CD8-positive, alpha-beta memory T cell (primary cell): ENCODE data around the gene NRN1L. TPM values are rescaled to one million over a fixed set of nuclear protein-coding genes. Genes with fewer than 3 reads are reported as not detected.

Experiments used
- CTCF ChIA-PET: fragments of 350-600 bp; sonication (Branson Sonifier 250); formaldehyde crosslinking; loops from one replicate; lab custom pipeline; 2021; ENCODE audit warnings: antibody characterized with exemption; lab: Charles Lee
- POLR2A ChIA-PET: fragments of 350-600 bp; sonication (Branson Sonifier 250); formaldehyde crosslinking; loops from one replicate; lab custom pipeline; 2021; ENCODE audit warnings: antibody characterized with exemption; lab: Charles Lee
- DNase-seq, 5 donors: peaks; one replicate each; pipeline versions ENCODE4 v3.0.0 to v3.0.0-alpha.2; 2020 to 2022; ENCODE audit warnings: mixed read lengths in 1 of 5
- H3K27ac ChIP-seq: one replicate; pipeline ENCODE4 v1.7.0; 2013; ENCODE audit warnings: low read depth, mild to moderate bottlenecking, low read length, moderate library complexity
- H3K27me3 ChIP-seq: 2 replicates; pipeline ENCODE4 v1.7.0; 2013; ENCODE audit warnings: low read length, mild to moderate bottlenecking; ENCODE audit not compliant: insufficient read depth, poor library complexity, severe bottlenecking
- H3K36me3 ChIP-seq: 2 replicates; pipeline ENCODE4 v1.7.0; 2013; ENCODE audit warnings: mild to moderate bottlenecking, low read length, moderate library complexity; ENCODE audit not compliant: insufficient read depth
- H3K4me1 ChIP-seq: 2 replicates; pipeline ENCODE4 v1.7.0; 2013; ENCODE audit warnings: mild to moderate bottlenecking, low read length, moderate library complexity; ENCODE audit not compliant: insufficient read depth
- H3K4me3 ChIP-seq: 2 replicates; pipeline ENCODE4 v1.7.0; 2013; ENCODE audit warnings: mild to moderate bottlenecking, low read length
- H3K9me3 ChIP-seq: 2 replicates; pipeline ENCODE4 v1.7.0; 2013; ENCODE audit warnings: mild to moderate bottlenecking, low read length
- H3K27ac Mint-ChIP-seq, 8 donors: one replicate each; pipeline ENCODE4 v1.8.0; 2020 to 2021; ENCODE audit warnings: mixed read lengths in 8 of 8, mild to moderate bottlenecking in 6 of 8, inconsistent platforms in 3 of 8, moderate library complexity in 3 of 8
- H3K27me3 Mint-ChIP-seq, 2 donors: one replicate each; pipeline ENCODE4 v1.8.0; 2020 to 2021; ENCODE audit warnings: mixed read lengths in 2 of 2, mild to moderate bottlenecking in 1 of 2, moderate library complexity in 1 of 2
- H3K36me3 Mint-ChIP-seq, 3 donors: one replicate each; pipeline ENCODE4 v1.8.0; 2020 to 2021; ENCODE audit warnings: mixed read lengths in 3 of 3, inconsistent platforms in 1 of 3, mild to moderate bottlenecking in 1 of 3
- H3K4me1 Mint-ChIP-seq, 3 donors: one replicate each; pipeline ENCODE4 v1.8.0; 2020 to 2021; ENCODE audit warnings: mixed read lengths in 3 of 3, inconsistent platforms in 1 of 3, mild to moderate bottlenecking in 1 of 3
- H3K4me3 Mint-ChIP-seq, 7 donors: one replicate each; pipeline ENCODE4 v1.8.0; 2020 to 2021; ENCODE audit warnings: mixed read lengths in 7 of 7, mild to moderate bottlenecking in 6 of 7, moderate library complexity in 4 of 7, inconsistent platforms in 2 of 7
- H3K9me3 Mint-ChIP-seq, 5 donors: one replicate each; pipeline ENCODE4 v1.8.0; 2020 to 2022; ENCODE audit warnings: mixed read lengths in 5 of 5, mild to moderate bottlenecking in 3 of 5, moderate library complexity in 2 of 5, inconsistent platforms in 1 of 5
- polyA plus RNA-seq: library from polyadenylated mRNA; unstranded; fragments of 300-500 nt; fragmentation: Illumina TruSeq; gene quantifications from one replicate; pipeline ENCODE4 v1.2.3, GENCODE V29; 2021
- total RNA-seq, 2 experiments: library from RNA; stranded (reverse); gene quantifications; one replicate each; pipeline ENCODE4 v1.2.3, GENCODE V29; 2021

Gene NRN1L
- total and polyA plus RNA-seq, 3 experiments from 2014 or later: 0.83 to 0.97 TPM; not detected in 1

GRCh38 chr16:67892899-67893742 lies 8.4 kb downstream of the NRN1L start, which contains the start of gene PSKH1:
TSS of gene PSKH1 (plus strand) at chr16:67893254. CDS start at chr16:67908750, 15,496 bp downstream.
- peaks cover 0 to 5% (median 0%) of the 10 kb centered on the region in 3 donors for H3K36me3 Mint-ChIP-seq
- peak; percentile 85 to 94 (median 93) for DNase-seq
- Histone ChIP-seq H3K27ac (peak within 1 kb of the TSS; percentile 91), H3K4me1 (peaks cover 20% of the 10 kb centered on the region), H3K27me3 (no peaks in the 10 kb centered on the region), H3K4me3 (peak within 1 kb of the TSS; percentile 92), H3K9me3 (no peaks in the 10 kb centered on the region), H3K36me3 (no peaks in the 10 kb centered on the region)
- no peaks in the 10 kb centered on the region for H3K27me3 Mint-ChIP-seq
- H3K9me3 Mint-ChIP-seq: no peaks in the 10 kb centered on the region
- H3K4me3 Mint-ChIP-seq: peak within 1 kb of the TSS; percentile 87 to 100 (median 94)
- ChIA-PET POLR2A (interaction anchor here (0.5 to 0.7 kb wide), 4 partner anchors 21 to 74 kb away, joined by 3 to 4 read pairs (median 4); no protein-coding TSS in a partner anchor), CTCF (interaction anchor here (1.0 to 3.3 kb wide), 5 partner anchors 9 to 76 kb away, joined by 3 to 12 read pairs (median 4); partner anchors contain the start of gene NRN1L)
- peaks cover 28 to 47% (median 38%) of the 10 kb centered on the region in 3 donors for H3K4me1 Mint-ChIP-seq
- peak within 1 kb of the TSS; percentile 96 to 99 (median 98) for H3K27ac Mint-ChIP-seq

GRCh38 chr16:67893743-67894399 lies 9.2 kb downstream of the NRN1L start:
- peak overlapping the region; percentile 92 for H3K4me3 ChIP-seq
- DNase-seq: no peak
- CTCF ChIA-PET: interaction anchor here (1.0 to 3.0 kb wide), 4 partner anchors 10 to 77 kb away, joined by 3 to 12 read pairs (median 4); partner anchors contain the start of gene NRN1L

GRCh38 chr16:67897231-67897630 lies 12.5 kb downstream of the NRN1L start:
- Histone ChIP-seq H3K36me3 (peaks cover 9% of the 10 kb centered on the region), H3K4me1 (peaks cover 20% of the 10 kb centered on the region), H3K9me3 (no peaks in the 10 kb centered on the region), H3K27me3 (no peaks in the 10 kb centered on the region), H3K4me3 (no peak overlapping the region), H3K27ac (no peak overlapping the region)
- Mint-ChIP-seq H3K4me3 (peak overlapping the region in 1 of 7 donors; percentile 35), H3K27ac (peak overlapping the region in 2 of 8 donors; percentile 24 to 79), H3K4me1 (peaks cover 35 to 68% (median 49%) of the 10 kb centered on the region in 3 donors), H3K36me3 (peaks cover 0 to 20% (median 0%) of the 10 kb centered on the region in 3 donors), H3K27me3 (no peaks in the 10 kb centered on the region), H3K9me3 (no peaks in the 10 kb centered on the region)
- CTCF ChIA-PET: interaction anchor here (1.2 to 1.8 kb wide), 4 partner anchors 13 to 81 kb away, joined by 3 to 6 read pairs (median 4); no protein-coding TSS in a partner anchor
- no peak for DNase-seq
- POLR2A ChIA-PET: no interaction called here

More at GRCh38 chr16:67893743-67894399, 9.2 kb downstream of the NRN1L start:
- peaks cover 28 to 54% (median 40%) of the 10 kb centered on the region in 3 donors for H3K4me1 Mint-ChIP-seq
- H3K27ac Mint-ChIP-seq: peak overlapping the region; percentile 96 to 99 (median 98)
- H3K4me3 Mint-ChIP-seq: peak overlapping the region; percentile 87 to 100 (median 94)
- peaks cover 20% of the 10 kb centered on the region for H3K4me1 ChIP-seq
- H3K27me3 ChIP-seq: no peaks in the 10 kb centered on the region
- H3K27me3 Mint-ChIP-seq: no peaks in the 10 kb centered on the region
- H3K36me3 Mint-ChIP-seq: peaks cover 0 to 6% (median 0%) of the 10 kb centered on the region in 3 donors
- H3K27ac ChIP-seq: peak overlapping the region; percentile 91
- no peaks in the 10 kb centered on the region for H3K9me3 Mint-ChIP-seq
- no peaks in the 10 kb centered on the region for H3K9me3 ChIP-seq
- POLR2A ChIA-PET: interaction anchor here (0.7 kb wide), 1 partner anchor 42 kb away, joined by 4 read pairs; no protein-coding TSS in a partner anchor
- H3K36me3 ChIP-seq: no peaks in the 10 kb centered on the region

GRCh38 chr16:67901734-67902133 lies 17.0 kb downstream of the NRN1L start:
- Histone ChIP-seq H3K4me3 (no peak overlapping the region), H3K27ac (no peak overlapping the region), H3K27me3 (no peaks in the 10 kb centered on the region), H3K4me1 (peaks cover 5% of the 10 kb centered on the region), H3K9me3 (no peaks in the 10 kb centered on the region), H3K36me3 (peaks cover 9% of the 10 kb centered on the region)
- peaks cover 14 to 33% (median 21%) of the 10 kb centered on the region in 3 donors for H3K4me1 Mint-ChIP-seq
- no peak overlapping the region for H3K4me3 Mint-ChIP-seq
- no peaks in the 10 kb centered on the region for H3K27me3 Mint-ChIP-seq
- H3K27ac Mint-ChIP-seq: peak overlapping the region in 1 of 8 donors; percentile 70
- peaks cover 0 to 32% (median 3%) of the 10 kb centered on the region in 3 donors for H3K36me3 Mint-ChIP-seq
- DNase-seq: no peak
- CTCF ChIA-PET: interaction anchor here (1.0 kb wide), 1 partner anchor 18 kb away, joined by 3 read pairs; no protein-coding TSS in a partner anchor
- no peaks in the 10 kb centered on the region for H3K9me3 Mint-ChIP-seq
- POLR2A ChIA-PET: no interaction called here

- Histone ChIP-seq H3K4me3 (no peak overlapping the region), H3K36me3 (peaks cover 9% of the 10 kb centered on the region), H3K4me1 (no peaks in the 10 kb centered on the region), H3K27ac (no peak overlapping the region), H3K9me3 (no peaks in the 10 kb centered on the region), H3K27me3 (no peaks in the 10 kb centered on the region)
- Mint-ChIP-seq H3K27ac (peak overlapping the region in 1 of 8 donors; percentile 43), H3K4me3 (no peak overlapping the region), H3K27me3 (no peaks in the 10 kb centered on the region), H3K4me1 (peaks cover 7 to 26% (median 15%) of the 10 kb centered on the region in 3 donors), H3K9me3 (no peaks in the 10 kb centered on the region), H3K36me3 (peaks cover 0 to 35% (median 5%) of the 10 kb centered on the region in 3 donors)
- CTCF ChIA-PET: interaction anchor here (1.0 kb wide), 1 partner anchor 19 kb away, joined by 3 read pairs; no protein-coding TSS in a partner anchor
- POLR2A ChIA-PET: no interaction called here
- no peak for DNase-seq
Observed at GRCh38 chr16:67902831-67903230, 18.1 kb downstream of the NRN1L start.

GRCh38 chr16:67907397-67908180 lies 22.9 kb downstream of the NRN1L start:
- Mint-ChIP-seq H3K27ac (peak overlapping the region in 5 of 8 donors; percentile 17 to 91 (median 63)), H3K4me3 (no peak overlapping the region), H3K9me3 (no peaks in the 10 kb centered on the region), H3K27me3 (no peaks in the 10 kb centered on the region), H3K4me1 (peaks cover 5 to 14% (median 12%) of the 10 kb centered on the region in 3 donors), H3K36me3 (peaks cover 0 to 46% (median 9%) of the 10 kb centered on the region in 3 donors)
- H3K4me3 ChIP-seq: no peak overlapping the region
- CTCF ChIA-PET: interaction anchor here (2.0 kb wide), 1 partner anchor 24 kb away, joined by 7 read pairs; the partner anchor contains the start of gene NRN1L
- peaks cover 14% of the 10 kb centered on the region for H3K36me3 ChIP-seq
- no peak for DNase-seq
- H3K4me1 ChIP-seq: no peaks in the 10 kb centered on the region
- H3K27me3 ChIP-seq: no peaks in the 10 kb centered on the region
- H3K9me3 ChIP-seq: no peaks in the 10 kb centered on the region
- no peak overlapping the region for H3K27ac ChIP-seq
- POLR2A ChIA-PET: no interaction called here
